Mucosa of stomach (tissue), 1 donor: ENCODE measurements around the gene PHKA2.

ENCODE experiments used
- H3K27me3 ChIP-seq: one replicate; pipeline ENCODE4 v1.7.0; 2013; ENCODE audit warnings: mild to moderate bottlenecking, low read length; ENCODE audit not compliant: control insufficient read depth, insufficient read depth
- H3K36me3 ChIP-seq: one replicate; pipeline ENCODE4 v1.7.0; 2013; ENCODE audit warnings: low read length; ENCODE audit not compliant: control insufficient read depth, insufficient read depth
- H3K4me1 ChIP-seq: one replicate; pipeline ENCODE4 v1.7.0; 2013; ENCODE audit warnings: mild to moderate bottlenecking, low read length; ENCODE audit not compliant: control insufficient read depth, insufficient read depth
- H3K4me3 ChIP-seq: one replicate; pipeline ENCODE4 v1.7.0; 2013; ENCODE audit warnings: low read length
- H3K9ac ChIP-seq: one replicate; pipeline ENCODE4 v1.7.0; 2013; ENCODE audit warnings: mild to moderate bottlenecking, low read length, moderate library complexity
- H3K9me3 ChIP-seq: one replicate; pipeline ENCODE4 v1.7.0; 2013; ENCODE audit warnings: mild to moderate bottlenecking, low read length, moderate library complexity; ENCODE audit not compliant: control insufficient read depth
- donor health status: Pancreatic carcinoma.

Gene PHKA2

DNA sequence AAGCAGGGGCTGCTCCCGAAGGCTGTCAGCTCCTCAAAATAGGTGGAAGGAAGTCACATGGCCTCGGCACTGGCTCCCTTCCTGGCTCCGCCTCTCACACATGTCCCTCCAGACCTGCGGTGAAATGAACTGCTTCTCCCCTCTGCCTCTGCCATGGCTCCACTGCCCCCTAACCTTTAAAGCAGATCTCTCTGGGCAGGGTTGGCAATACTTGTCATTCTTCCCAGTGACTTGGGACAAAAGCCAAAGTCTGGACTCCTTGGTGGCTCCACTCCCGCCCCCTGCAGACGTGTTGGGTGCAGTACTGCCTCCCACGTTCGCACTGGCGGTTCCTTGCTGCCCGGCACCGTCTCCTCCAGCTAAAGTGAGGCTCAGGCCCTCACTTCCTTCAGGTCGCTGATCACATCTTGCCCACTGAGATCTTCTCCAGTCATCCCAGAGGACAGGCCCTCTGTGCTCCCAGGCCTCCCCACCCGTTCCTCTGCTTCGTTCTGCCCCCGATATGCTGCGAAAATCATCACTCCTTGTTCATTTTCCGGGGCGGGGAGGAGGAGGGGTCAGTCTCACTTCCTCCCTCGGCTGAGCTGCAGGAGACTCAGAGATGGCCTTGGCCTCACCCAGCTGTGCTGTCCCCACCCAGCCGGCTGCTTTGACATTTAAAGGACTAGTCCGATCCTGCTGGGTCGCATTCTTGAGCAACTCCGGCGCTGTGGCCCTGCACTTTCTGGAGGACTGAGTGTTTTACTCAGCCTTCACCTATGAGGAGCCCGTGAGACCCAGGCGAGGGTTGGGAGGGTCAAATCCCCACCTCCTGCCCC lies 97.4 kb downstream of the PHKA2 start:
- H3K27me3 ChIP-seq: no peaks in the 10 kb centered on the region
- H3K4me3 ChIP-seq: peak overlapping the region; percentile 22
- H3K36me3 ChIP-seq: no peaks in the 10 kb centered on the region
- H3K9me3 ChIP-seq: no peaks in the 10 kb centered on the region
- H3K9ac ChIP-seq: peak overlapping the region; percentile 58
- peaks cover 25% of the 10 kb centered on the region for H3K4me1 ChIP-seq

GRCh38 chrX:18886005-18886343 lies 97.9 kb downstream of the PHKA2 start:
- no peaks in the 10 kb centered on the region for H3K27me3 ChIP-seq
- H3K9me3 ChIP-seq: no peaks in the 10 kb centered on the region
- H3K9ac ChIP-seq: peak overlapping the region; percentile 58
- H3K4me1 ChIP-seq: peaks cover 25% of the 10 kb centered on the region
- no peaks in the 10 kb centered on the region for H3K36me3 ChIP-seq
- H3K4me3 ChIP-seq: peak overlapping the region; percentile 22

DNA sequence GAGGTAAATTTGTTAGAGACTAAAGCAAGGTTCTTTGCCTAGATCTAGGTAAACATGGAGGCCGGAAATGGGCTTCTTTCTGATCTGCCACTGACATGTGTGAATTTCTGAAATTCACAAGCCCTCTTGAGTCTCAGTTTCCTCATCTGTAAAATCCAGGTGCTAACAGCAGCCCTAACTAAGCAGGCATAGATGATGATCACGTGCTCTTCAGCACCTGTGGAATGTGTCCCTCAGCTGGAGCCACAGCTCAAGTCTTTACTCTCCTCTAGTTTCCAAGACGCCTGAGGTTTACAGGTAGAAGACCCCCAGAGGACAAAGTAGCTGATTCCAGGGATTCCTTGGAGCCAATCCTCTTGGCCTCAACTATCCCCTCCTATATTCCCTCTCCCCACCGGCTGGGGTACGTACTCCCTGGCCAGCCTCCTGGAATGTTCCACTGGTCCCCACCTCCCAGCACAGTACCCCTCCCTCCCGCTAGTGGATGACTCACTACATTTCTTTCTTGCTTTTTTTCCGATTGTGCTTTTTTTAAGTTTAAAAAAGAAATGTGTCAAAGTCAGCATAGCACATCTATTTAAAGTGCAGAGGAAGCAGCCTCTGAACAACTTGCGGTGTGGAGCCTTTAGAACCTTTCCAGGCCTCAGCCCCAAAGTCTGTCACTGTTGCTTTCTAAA lies 98.4 kb downstream of the PHKA2 start:
- Histone ChIP-seq H3K4me1 (peaks cover 25% of the 10 kb centered on the region), H3K4me3 (peak overlapping the region; percentile 22), H3K36me3 (no peaks in the 10 kb centered on the region), H3K9ac (peak overlapping the region; percentile 58), H3K27me3 (no peaks in the 10 kb centered on the region), H3K9me3 (no peaks in the 10 kb centered on the region)

GRCh38 chrX:18884916-18885315 lies 99.0 kb downstream of the PHKA2 start:
- peaks cover 25% of the 10 kb centered on the region for H3K4me1 ChIP-seq
- no peaks in the 10 kb centered on the region for H3K36me3 ChIP-seq
- H3K9me3 ChIP-seq: no peaks in the 10 kb centered on the region
- H3K9ac ChIP-seq: no peak overlapping the region
- H3K4me3 ChIP-seq: no peak overlapping the region
- no peaks in the 10 kb centered on the region for H3K27me3 ChIP-seq

DNA sequence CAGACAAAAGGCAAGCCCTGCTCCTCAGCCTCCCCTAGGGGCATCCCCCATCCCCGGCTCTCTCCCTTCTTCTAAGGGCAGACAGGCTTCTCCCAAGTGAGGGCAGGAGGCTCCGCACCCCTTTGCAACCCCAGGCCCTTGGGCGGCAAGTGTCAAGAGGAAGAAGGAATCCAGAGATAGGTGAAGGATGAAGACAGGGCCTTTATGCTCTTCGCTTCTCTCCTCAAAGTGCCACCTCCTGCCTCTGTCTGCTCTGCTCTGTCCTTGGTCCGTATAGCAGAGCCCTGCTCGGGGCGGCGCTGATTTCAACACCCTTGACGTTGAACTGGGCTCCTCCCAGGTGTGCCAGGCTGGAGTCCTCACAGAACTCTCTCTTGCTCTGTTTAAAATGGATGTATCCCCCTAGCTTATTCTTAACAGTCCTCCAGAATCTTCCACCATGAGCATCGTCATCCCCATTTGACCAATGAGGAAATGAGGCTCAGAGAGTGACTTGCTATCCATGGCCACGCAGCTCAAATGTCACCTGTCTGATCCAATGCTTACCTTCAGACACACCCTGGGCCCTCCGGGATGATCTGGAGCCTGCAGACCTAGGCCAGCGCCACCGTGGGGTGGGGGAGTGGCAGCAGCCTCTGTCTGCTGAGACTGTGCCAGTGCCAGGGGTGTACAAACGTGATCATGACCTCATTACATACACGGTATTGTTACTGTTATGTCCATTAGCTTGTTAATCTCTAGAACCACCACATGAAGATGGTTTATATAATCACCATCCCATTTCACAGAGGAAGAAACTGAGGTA lies 99.8 kb downstream of the PHKA2 start:
- H3K9ac ChIP-seq: no peak overlapping the region
- no peaks in the 10 kb centered on the region for H3K27me3 ChIP-seq

GRCh38 chrX:18883234-18883960 lies 100.5 kb downstream of the PHKA2 start:
- Histone ChIP-seq H3K4me3 (no peak overlapping the region), H3K27me3 (no peaks in the 10 kb centered on the region), H3K9ac (no peak overlapping the region), H3K9me3 (no peaks in the 10 kb centered on the region), H3K36me3 (no peaks in the 10 kb centered on the region), H3K4me1 (peaks cover 25% of the 10 kb centered on the region)

More for the DNA sequence above, 99.8 kb downstream of the PHKA2 start:
- H3K4me1 ChIP-seq: peaks cover 25% of the 10 kb centered on the region
- H3K4me3 ChIP-seq: no peak overlapping the region
- H3K9me3 ChIP-seq: no peaks in the 10 kb centered on the region
- H3K36me3 ChIP-seq: no peaks in the 10 kb centered on the region

GRCh38 chrX:18879144-18879543 lies 104.8 kb downstream of the PHKA2 start:
- Histone ChIP-seq H3K27me3 (no peaks in the 10 kb centered on the region), H3K9ac (no peak overlapping the region), H3K4me1 (no peaks in the 10 kb centered on the region), H3K36me3 (no peaks in the 10 kb centered on the region), H3K4me3 (no peak overlapping the region), H3K9me3 (no peaks in the 10 kb centered on the region)

DNA sequence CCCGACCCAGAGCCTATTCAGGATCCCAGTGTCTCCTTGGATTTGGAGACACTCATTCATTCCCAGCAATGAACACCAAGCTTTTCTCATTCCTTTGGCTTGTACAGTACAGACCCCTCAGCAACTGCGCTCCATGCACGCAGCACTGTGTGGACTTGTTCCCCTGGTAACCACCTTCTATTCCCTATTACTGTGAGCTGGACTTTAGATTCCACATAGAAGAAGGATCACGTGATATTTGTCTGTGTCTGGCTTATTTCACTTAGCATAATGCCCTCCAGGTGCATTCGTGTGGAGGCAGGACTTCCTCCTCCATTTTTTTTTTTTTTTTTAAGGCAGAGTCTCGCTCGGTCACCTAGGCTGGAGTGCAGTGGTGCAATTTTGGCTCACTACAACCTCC lies 106.4 kb downstream of the PHKA2 start:
- no peak overlapping the region for H3K9ac ChIP-seq
- no peaks in the 10 kb centered on the region for H3K36me3 ChIP-seq
- peaks cover 2% of the 10 kb centered on the region for H3K4me1 ChIP-seq
- no peaks in the 10 kb centered on the region for H3K27me3 ChIP-seq
- H3K4me3 ChIP-seq: no peak overlapping the region
- no peaks in the 10 kb centered on the region for H3K9me3 ChIP-seq

DNA sequence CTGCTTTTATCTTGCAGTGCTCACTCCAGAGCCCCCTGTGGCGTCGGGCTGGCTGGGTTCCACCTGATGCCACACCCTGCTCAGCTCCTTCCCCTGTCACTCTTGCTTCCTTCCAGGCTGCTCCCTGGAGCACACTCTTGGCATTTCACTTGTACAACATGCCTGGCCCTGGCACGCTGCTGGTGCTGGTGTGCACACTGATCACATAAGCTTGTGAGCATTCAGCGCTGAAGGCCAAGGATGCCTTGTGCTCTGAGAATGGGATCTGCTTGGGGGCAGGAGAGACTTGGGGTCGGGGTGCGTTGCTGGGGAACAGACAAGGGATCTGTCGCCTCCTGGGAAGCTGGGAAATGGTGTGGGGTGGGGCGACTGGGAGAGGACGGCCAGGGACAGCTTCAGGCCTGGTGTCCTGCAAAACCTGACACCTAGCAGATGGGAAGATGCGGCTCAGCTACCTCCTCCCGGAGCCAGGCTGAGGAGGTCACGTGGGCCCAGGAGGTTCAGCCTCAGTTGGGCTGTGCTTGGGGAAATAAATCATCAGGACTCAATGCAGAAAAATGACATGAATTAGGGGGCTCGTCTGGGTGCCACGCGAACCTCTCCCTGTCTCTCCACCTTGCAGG lies 108.5 kb downstream of the PHKA2 start:
- no peaks in the 10 kb centered on the region for H3K27me3 ChIP-seq
- no peaks in the 10 kb centered on the region for H3K9me3 ChIP-seq
- no peak overlapping the region for H3K4me3 ChIP-seq
- H3K9ac ChIP-seq: no peak overlapping the region
- peaks cover 4% of the 10 kb centered on the region for H3K4me1 ChIP-seq
- no peaks in the 10 kb centered on the region for H3K36me3 ChIP-seq

DNA sequence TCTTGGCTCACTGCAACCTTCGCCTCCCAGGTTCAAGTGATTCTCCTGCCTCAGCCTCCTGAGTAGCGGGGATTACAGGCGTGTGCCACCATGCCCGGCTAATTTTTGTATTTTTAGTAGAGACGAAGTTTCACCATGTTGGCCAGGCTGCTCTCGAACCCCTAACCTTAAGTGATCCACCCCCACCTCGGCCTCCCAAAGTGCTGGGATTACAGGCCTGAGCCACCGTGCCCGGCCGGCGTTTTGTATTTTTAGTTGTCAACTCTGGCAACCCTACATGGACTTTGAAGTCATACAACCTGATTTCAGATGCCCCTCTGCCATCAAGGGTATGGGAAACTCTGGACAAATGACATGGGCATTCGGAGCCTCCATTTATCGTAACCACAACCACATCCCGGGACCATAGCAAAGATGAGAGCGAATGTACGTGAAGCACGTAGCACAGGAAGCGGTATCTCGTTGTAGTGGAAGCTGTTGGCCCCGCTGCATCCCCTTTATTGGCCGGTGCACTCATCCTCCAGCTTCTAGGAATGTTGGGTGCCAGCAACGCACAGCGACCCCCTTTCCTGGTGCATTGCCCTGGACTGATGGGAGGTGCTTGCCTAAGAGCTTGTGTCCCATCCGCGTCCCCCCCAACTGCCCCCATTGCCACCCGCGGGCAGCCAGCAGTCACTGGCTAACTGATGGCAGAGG lies 109.2 kb downstream of the PHKA2 start:
- Histone ChIP-seq H3K36me3 (no peaks in the 10 kb centered on the region), H3K4me1 (peaks cover 4% of the 10 kb centered on the region), H3K4me3 (no peak overlapping the region), H3K27me3 (no peaks in the 10 kb centered on the region), H3K9me3 (no peaks in the 10 kb centered on the region), H3K9ac (no peak overlapping the region)

DNA sequence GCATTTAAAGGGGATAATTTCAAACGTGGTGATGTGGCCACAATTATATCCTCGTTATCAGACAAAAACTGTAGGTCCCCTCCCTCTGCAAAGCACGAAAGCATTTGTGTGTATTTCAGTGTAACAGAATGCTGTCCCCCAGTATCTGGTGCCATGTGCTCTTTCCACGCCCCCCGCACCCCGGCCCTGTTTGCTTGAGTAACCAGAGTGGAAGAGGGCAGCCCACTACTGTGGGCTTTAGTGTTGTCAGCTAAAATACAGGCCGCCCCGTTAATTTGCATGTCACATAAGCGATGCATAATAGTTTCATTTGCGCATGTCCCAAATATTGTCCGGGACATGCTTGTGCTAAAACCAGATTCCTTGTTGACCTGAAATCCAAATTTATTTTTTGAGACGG lies 110.1 kb downstream of the PHKA2 start:
- Histone ChIP-seq H3K36me3 (no peaks in the 10 kb centered on the region), H3K4me1 (peaks cover 4% of the 10 kb centered on the region), H3K4me3 (no peak overlapping the region), H3K9me3 (no peaks in the 10 kb centered on the region), H3K9ac (no peak overlapping the region), H3K27me3 (no peaks in the 10 kb centered on the region)
